GM18502 (cell line): Measurements from ENCODE around the gene GCSAML.

Experiments used
- ATAC-seq: cut with Tn5 transposase; IDR thresholded peaks from one replicate; pipeline ENCODE4 v1.9.1; 2021; ENCODE audit warnings: mild to moderate bottlenecking; ENCODE audit not compliant: unreplicated experiment, poor library complexity

The GCSAML gene

GRCh38 chr1:247562198-247562597, 13.3 kb downstream of the GCSAML start:
- no peak for ATAC-seq

- ATAC-seq, result no peak
Measured at GRCh38 chr1:247574236-247574635, 25.3 kb downstream of the GCSAML start.

GRCh38 chr1:247574664-247575063, 25.7 kb downstream of the GCSAML start:
- no peak for ATAC-seq

- ATAC-seq, result peak; percentile 65
Measured at GRCh38 chr1:247576514-247576913, 27.6 kb downstream of the GCSAML start.

GRCh38 chr1:247578946-247579460, 30.1 kb downstream of the GCSAML start:
- no peak for ATAC-seq

- ATAC-seq, result no peak
Measured at GRCh38 chr1:247588060-247588459, 39.1 kb downstream of the GCSAML start, which contains the start of gene OR2G2. Gene OR2G2, plus strand, starts transcription at chr1:247588360. Its CDS starts 0 bp downstream, at chr1:247588360.

GRCh38 chr1:247605286-247605685, 56.4 kb downstream of the GCSAML start, which contains the start of gene OR2G3:
Gene OR2G3, plus strand, starts transcription at chr1:247605586. Its CDS starts 0 bp downstream, at chr1:247605586.
- ATAC-seq, result no peak

- ATAC-seq, result no peak
Measured at GRCh38 chr1:247613405-247613804, 64.5 kb downstream of the GCSAML start.

GRCh38 chr1:247614625-247615024, 65.7 kb downstream of the GCSAML start:
- no peak for ATAC-seq
